ENCODE measurements around the gene ZNF432.
"Not testable (repeated sequence)": the region's sequence is repeated elsewhere in the genome, so short reads cannot be mapped to it uniquely, and the experiment has no call there.

The ZNF432 gene

GRCh38 chr19:52048555-52049501 lies at the start of gene ZNF432:
Gene ZNF432 (minus strand): TSS chr19:52048838. CDS start chr19:52046868, 1,970 bp downstream.
- peak; percentile 92 for DNase-seq (ENCODE audit: low read depth)

GRCh38 chr19:52096416-52096815 lies 47.8 kb upstream of the ZNF432 start:
- DNase-seq (ENCODE audit: low read depth) = not testable (repeated sequence)

GRCh38 chr19:52095172-52096014 lies 46.8 kb upstream of the ZNF432 start, which contains the start of gene ZNF841:
Gene ZNF841 (minus strand): TSS chr19:52095765. CDS start chr19:52084801, 10,964 bp downstream.
- DNase-seq (ENCODE audit: low read depth) = peak; percentile 94

GRCh38 chr19:52094526-52095130 lies 46.0 kb upstream of the ZNF432 start:
- no peak for DNase-seq (ENCODE audit: low read depth)

GRCh38 chr19:52086481-52086880 lies 37.8 kb upstream of the ZNF432 start:
- DNase-seq (ENCODE audit: low read depth) = peak; percentile 13

- no peak for DNase-seq (ENCODE audit: low read depth)
Measured at GRCh38 chr19:52070496-52070895, 21.9 kb upstream of the ZNF432 start.

- DNase-seq (ENCODE audit: low read depth) = no peak
Measured at GRCh38 chr19:52069653-52070052, 21.0 kb upstream of the ZNF432 start.

GRCh38 chr19:52066258-52066863 lies 17.7 kb upstream of the ZNF432 start:
- no peak for DNase-seq (ENCODE audit: low read depth)

- no peak for DNase-seq (ENCODE audit: low read depth)
Measured at GRCh38 chr19:52065399-52065798, 16.8 kb upstream of the ZNF432 start.

GRCh38 chr19:52056480-52056879 lies 7.8 kb upstream of the ZNF432 start:
- not testable (repeated sequence) for DNase-seq (ENCODE audit: low read depth)

GRCh38 chr19:52051736-52052135 lies 3.1 kb upstream of the ZNF432 start:
- not testable (repeated sequence) for DNase-seq (ENCODE audit: low read depth)

- DNase-seq (ENCODE audit: low read depth) = no peak
Measured at GRCh38 chr19:52039169-52039568, 9.5 kb downstream of the ZNF432 start.

GRCh38 chr19:52034051-52034728 lies 14.4 kb downstream of the ZNF432 start:
- no peak for DNase-seq (ENCODE audit: low read depth)

- no peak for DNase-seq (ENCODE audit: low read depth)
Measured at GRCh38 chr19:52028780-52029123, 19.9 kb downstream of the ZNF432 start.

- DNase-seq (ENCODE audit: low read depth) = peak; percentile 83
Measured at GRCh38 chr19:52028027-52028779, 20.4 kb downstream of the ZNF432 start, which contains the start of gene ZNF614. Gene ZNF614 (minus strand): TSS chr19:52028379. CDS start chr19:52025745, 2,634 bp downstream.

- not testable (repeated sequence) for DNase-seq (ENCODE audit: low read depth)
Measured at GRCh38 chr19:52026255-52026990, 22.2 kb downstream of the ZNF432 start.

- not testable (repeated sequence) for DNase-seq (ENCODE audit: low read depth)
Measured at GRCh38 chr19:52024478-52024877, 24.2 kb downstream of the ZNF432 start.

- no peak for DNase-seq (ENCODE audit: low read depth)
Measured at GRCh38 chr19:52022193-52022592, 26.4 kb downstream of the ZNF432 start.

- DNase-seq (ENCODE audit: low read depth) = no peak
Measured at GRCh38 chr19:52020506-52020905, 28.1 kb downstream of the ZNF432 start.

GRCh38 chr19:52010674-52011073 lies 38.0 kb downstream of the ZNF432 start:
- DNase-seq (ENCODE audit: low read depth) = no peak
